HepG2 (cell line): ENCODE results near the gene CHRNB1. TPM values are rescaled to one million over a fixed set of nuclear protein-coding genes. Genes with fewer than 3 reads are reported as not detected.

Experiments
- BCLAF1 ChIP-seq: fragments of 450-650 bp; IDR thresholded peaks from 2 replicates; pipeline ENCODE4 v1.6.1; 2017; ENCODE audit warnings: mild to moderate bottlenecking
- CCDC6 ChIP-seq: sonication (generic); formaldehyde crosslinking; IDR thresholded peaks from 2 replicates; pipeline ENCODE4 v1.8.1; 2022; ENCODE audit warnings: mild to moderate bottlenecking, missing genetic modification reagents, moderate library complexity
- CREM ChIP-seq, 2 experiments: sonication (generic) in 1 of 2; formaldehyde crosslinking in 1 of 2; IDR thresholded peaks; 2 replicates each; pipeline versions ENCODE4 v1.4.0 to v1.6.1; 2016 to 2020; ENCODE audit warnings: antibody characterized with exemption in 1 of 2, mild to moderate bottlenecking in 1 of 2, missing genetic modification reagents in 1 of 2
- RARA ChIP-seq: IDR thresholded peaks from 2 replicates; pipeline ENCODE4 v1.6.1; 2016; ENCODE audit warnings: missing genetic modification reagents, missing compliant biosample characterization
- ZBTB3 ChIP-seq: sonication (generic); formaldehyde crosslinking; IDR thresholded peaks from 2 replicates; pipeline ENCODE4 v1.4.0; 2020; ENCODE audit warnings: low read depth, mild to moderate bottlenecking, moderate library complexity, missing genetic modification reagents, borderline replicate concordance
- ZEB1 ChIP-seq: IDR thresholded peaks from 2 replicates; pipeline ENCODE4 v1.6.1; 2012; ENCODE audit warnings: mild to moderate bottlenecking, low read depth, inconsistent platforms; ENCODE audit not compliant: insufficient replicate concordance
- ZKSCAN1 ChIP-seq: fragments of 150-350 bp; IDR thresholded peaks from 2 replicates; pipeline ENCODE4 v1.6.1; 2014; ENCODE audit warnings: low read length
- ZNF33A ChIP-seq: sonication (generic); formaldehyde crosslinking; IDR thresholded peaks from 2 replicates; pipeline ENCODE4 v1.5.1; 2020; ENCODE audit warnings: missing genetic modification reagents, mild to moderate bottlenecking, moderate library complexity, borderline replicate concordance
- ZNF550 ChIP-seq: sonication (generic); formaldehyde crosslinking; IDR thresholded peaks from 2 replicates; pipeline ENCODE4 v1.4.0; 2020; ENCODE audit warnings: mild to moderate bottlenecking, missing genetic modification reagents, borderline replicate concordance
- ZNF616 ChIP-seq: sonication (generic); formaldehyde crosslinking; IDR thresholded peaks from 2 replicates; pipeline ENCODE4 v1.5.0; 2020; ENCODE audit warnings: low read depth, mild to moderate bottlenecking, missing genetic modification reagents
- polyA plus RNA-seq, 8 experiments: library from polyadenylated mRNA; depleted of rRNA in 3 of 8; stranded (reverse) in 7 of 8; unstranded in 1 of 8; fragments of >200 nt; fragmentation: Illumina TruSeq in 4 of 8; extraction: Trizol in 4 of 8; gene quantifications; 2 replicates each; pipeline versions ENCODE4 v1.2.1 to v1.2.3, GENCODE V29; 2011 to 2016; ENCODE audit warnings: low read depth in 4 of 8, missing spikeins in 1 of 8, mixed read lengths in 1 of 8; ENCODE audit not compliant: insufficient read depth in 1 of 8
- total RNA-seq, 5 experiments: library from RNA; depleted of rRNA; stranded (reverse); fragments of >200 nt; fragmentation: Illumina TruSeq; extraction: Trizol; gene quantifications; 2 replicates each; pipeline ENCODE4 v1.2.3, GENCODE V29; 2016; ENCODE audit warnings: low read depth in 1 of 5
- TF ChIP-seq, protein P1 (sequence below): IDR thresholded peaks from 2 replicates; pipeline ENCODE4 v1.6.1; 2016; ENCODE audit warnings: low read depth, missing genetic modification reagents, missing compliant biosample characterization
- TF ChIP-seq, protein P2 (sequence below): sonication (generic); formaldehyde crosslinking; conservative IDR thresholded peaks from 2 replicates; pipeline ENCODE4 v1.8.0; 2022; ENCODE audit warnings: missing genetic modification reagents
- TF ChIP-seq, protein P3 (sequence below): sonication (generic); formaldehyde crosslinking; IDR thresholded peaks from 2 replicates; pipeline ENCODE4 v1.8.0; 2022; ENCODE audit warnings: low read depth, missing genetic modification reagents
- TF ChIP-seq, protein P4 (sequence below): sonication (generic); formaldehyde crosslinking; IDR thresholded peaks from 2 replicates; pipeline ENCODE4 v1.8.1; 2023; ENCODE audit warnings: missing genetic modification reagents, inconsistent platforms, borderline replicate concordance

CHRNB1 gene
- total and polyA plus RNA-seq, 2 of the 13 experiments (the other 11 are each of a cell fraction or from before 2014, with no cell fraction given), result 5.4 to 33.7 TPM

- TF ChIP-seq, protein P1, sequence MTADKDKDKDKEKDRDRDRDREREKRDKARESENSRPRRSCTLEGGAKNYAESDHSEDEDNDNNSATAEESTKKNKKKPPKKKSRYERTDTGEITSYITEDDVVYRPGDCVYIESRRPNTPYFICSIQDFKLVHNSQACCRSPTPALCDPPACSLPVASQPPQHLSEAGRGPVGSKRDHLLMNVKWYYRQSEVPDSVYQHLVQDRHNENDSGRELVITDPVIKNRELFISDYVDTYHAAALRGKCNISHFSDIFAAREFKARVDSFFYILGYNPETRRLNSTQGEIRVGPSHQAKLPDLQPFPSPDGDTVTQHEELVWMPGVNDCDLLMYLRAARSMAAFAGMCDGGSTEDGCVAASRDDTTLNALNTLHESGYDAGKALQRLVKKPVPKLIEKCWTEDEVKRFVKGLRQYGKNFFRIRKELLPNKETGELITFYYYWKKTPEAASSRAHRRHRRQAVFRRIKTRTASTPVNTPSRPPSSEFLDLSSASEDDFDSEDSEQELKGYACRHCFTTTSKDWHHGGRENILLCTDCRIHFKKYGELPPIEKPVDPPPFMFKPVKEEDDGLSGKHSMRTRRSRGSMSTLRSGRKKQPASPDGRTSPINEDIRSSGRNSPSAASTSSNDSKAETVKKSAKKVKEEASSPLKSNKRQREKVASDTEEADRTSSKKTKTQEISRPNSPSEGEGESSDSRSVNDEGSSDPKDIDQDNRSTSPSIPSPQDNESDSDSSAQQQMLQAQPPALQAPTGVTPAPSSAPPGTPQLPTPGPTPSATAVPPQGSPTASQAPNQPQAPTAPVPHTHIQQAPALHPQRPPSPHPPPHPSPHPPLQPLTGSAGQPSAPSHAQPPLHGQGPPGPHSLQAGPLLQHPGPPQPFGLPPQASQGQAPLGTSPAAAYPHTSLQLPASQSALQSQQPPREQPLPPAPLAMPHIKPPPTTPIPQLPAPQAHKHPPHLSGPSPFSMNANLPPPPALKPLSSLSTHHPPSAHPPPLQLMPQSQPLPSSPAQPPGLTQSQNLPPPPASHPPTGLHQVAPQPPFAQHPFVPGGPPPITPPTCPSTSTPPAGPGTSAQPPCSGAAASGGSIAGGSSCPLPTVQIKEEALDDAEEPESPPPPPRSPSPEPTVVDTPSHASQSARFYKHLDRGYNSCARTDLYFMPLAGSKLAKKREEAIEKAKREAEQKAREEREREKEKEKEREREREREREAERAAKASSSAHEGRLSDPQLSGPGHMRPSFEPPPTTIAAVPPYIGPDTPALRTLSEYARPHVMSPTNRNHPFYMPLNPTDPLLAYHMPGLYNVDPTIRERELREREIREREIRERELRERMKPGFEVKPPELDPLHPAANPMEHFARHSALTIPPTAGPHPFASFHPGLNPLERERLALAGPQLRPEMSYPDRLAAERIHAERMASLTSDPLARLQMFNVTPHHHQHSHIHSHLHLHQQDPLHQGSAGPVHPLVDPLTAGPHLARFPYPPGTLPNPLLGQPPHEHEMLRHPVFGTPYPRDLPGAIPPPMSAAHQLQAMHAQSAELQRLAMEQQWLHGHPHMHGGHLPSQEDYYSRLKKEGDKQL (CRISPR knock-in tag), result no peak
- TF ChIP-seq BCLAF1 (no peak), ZNF33A (CRISPR knock-in tag) (no peak), CCDC6 (peak; percentile 49; the same call in 1 of the 2 replicates), ZBTB3 (CRISPR knock-in tag) (peak; percentile 28; the same call in 1 of the 2 replicates), CREM (IDR thresholded peaks at IDR 0.05) (no peak; the same call in 1 of the 2 replicates), CREM (CRISPR knock-in tag; IDR thresholded peaks at IDR 0.05) (no peak), ZNF616 (CRISPR knock-in tag) (no peak), ZNF550 (no peak), ZEB1 (no peak), ZKSCAN1 (no peak), RARA (CRISPR knock-in tag) (peak; percentile 31; the same call in 1 of the 2 replicates)
- TF ChIP-seq, protein P2, sequence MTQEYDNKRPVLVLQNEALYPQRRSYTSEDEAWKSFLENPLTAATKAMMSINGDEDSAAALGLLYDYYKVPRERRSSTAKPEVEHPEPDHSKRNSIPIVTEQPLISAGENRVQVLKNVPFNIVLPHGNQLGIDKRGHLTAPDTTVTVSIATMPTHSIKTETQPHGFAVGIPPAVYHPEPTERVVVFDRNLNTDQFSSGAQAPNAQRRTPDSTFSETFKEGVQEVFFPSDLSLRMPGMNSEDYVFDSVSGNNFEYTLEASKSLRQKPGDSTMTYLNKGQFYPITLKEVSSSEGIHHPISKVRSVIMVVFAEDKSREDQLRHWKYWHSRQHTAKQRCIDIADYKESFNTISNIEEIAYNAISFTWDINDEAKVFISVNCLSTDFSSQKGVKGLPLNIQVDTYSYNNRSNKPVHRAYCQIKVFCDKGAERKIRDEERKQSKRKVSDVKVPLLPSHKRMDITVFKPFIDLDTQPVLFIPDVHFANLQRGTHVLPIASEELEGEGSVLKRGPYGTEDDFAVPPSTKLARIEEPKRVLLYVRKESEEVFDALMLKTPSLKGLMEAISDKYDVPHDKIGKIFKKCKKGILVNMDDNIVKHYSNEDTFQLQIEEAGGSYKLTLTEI (CRISPR knock-in tag), result no peak
- TF ChIP-seq, protein P3, sequence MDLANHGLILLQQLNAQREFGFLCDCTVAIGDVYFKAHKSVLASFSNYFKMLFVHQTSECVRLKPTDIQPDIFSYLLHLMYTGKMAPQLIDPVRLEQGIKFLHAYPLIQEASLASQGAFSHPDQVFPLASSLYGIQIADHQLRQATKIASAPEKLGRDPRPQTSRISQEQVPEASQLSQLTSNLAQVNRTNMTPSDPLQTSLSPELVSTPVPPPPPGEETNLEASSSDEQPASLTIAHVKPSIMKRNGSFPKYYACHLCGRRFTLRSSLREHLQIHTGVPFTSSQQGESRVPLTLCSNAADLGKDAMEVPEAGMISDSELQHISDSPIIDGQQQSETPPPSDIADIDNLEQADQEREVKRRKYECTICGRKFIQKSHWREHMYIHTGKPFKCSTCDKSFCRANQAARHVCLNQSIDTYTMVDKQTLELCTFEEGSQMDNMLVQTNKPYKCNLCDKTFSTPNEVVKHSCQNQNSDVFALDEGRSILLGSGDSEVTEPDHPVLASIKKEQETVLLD (CRISPR knock-in tag), result no peak
- TF ChIP-seq, protein P4, sequence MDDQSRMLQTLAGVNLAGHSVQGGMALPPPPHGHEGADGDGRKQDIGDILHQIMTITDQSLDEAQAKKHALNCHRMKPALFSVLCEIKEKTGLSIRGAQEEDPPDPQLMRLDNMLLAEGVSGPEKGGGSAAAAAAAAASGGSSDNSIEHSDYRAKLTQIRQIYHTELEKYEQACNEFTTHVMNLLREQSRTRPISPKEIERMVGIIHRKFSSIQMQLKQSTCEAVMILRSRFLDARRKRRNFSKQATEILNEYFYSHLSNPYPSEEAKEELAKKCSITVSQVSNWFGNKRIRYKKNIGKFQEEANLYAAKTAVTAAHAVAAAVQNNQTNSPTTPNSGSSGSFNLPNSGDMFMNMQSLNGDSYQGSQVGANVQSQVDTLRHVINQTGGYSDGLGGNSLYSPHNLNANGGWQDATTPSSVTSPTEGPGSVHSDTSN, result no peak
Observed at GRCh38 chr17:7403043-7403726, 41.7 kb upstream of the CHRNB1 start (continued).
